HL-60 (cell line): Measurements from ENCODE around the gene RSPO4.

ENCODE experiments used
- DNase-seq, 2 experiments: peaks; one replicate each; pipeline ENCODE4 v3.0.0-alpha.2; 2010 to 2020; ENCODE audit warnings: low read depth in 1 of 2, low spot score in 1 of 2
- H3K27ac ChIP-seq: fragments of 250-450 bp; sonication (Bioruptor Pico); replicated peaks from 2 replicates; pipeline ENCODE4 v1.5.1; 2020; ENCODE audit warnings: mild to moderate bottlenecking, moderate library complexity
- H3K27me3 ChIP-seq: fragments of 250-450 bp; sonication (Bioruptor Pico); 2 replicates; pipeline ENCODE4 v1.5.1; 2021; ENCODE audit warnings: mild to moderate bottlenecking, moderate library complexity; ENCODE audit not compliant: insufficient read depth, poor library complexity, severe bottlenecking
- H3K4me3 ChIP-seq: replicated peaks from 2 replicates; pipeline ENCODE4 v1.5.1; 2011; ENCODE audit warnings: mild to moderate bottlenecking, control low read depth, low read length; ENCODE audit not compliant: insufficient read depth
- CTCF ChIP-seq: IDR thresholded peaks from one replicate; pipeline ENCODE4 v1.5.1; 2011; ENCODE audit warnings: low read length, control low read depth, inconsistent platforms; ENCODE audit not compliant: insufficient read depth
- GABPA ChIP-seq: IDR thresholded peaks from 2 replicates; pipeline ENCODE4 v1.6.1; 2012; ENCODE audit warnings: low read depth
- POLR2AphosphoS5 ChIP-seq: IDR thresholded peaks from 2 replicates; pipeline ENCODE4 v1.6.1; 2012; ENCODE audit warnings: low read depth
- REST ChIP-seq: IDR thresholded peaks from 2 replicates; pipeline ENCODE4 v1.6.1; 2012; ENCODE audit warnings: low read depth; ENCODE audit not compliant: insufficient replicate concordance
- SPI1 ChIP-seq: IDR thresholded peaks from 2 replicates; pipeline ENCODE4 v1.6.1; 2012; ENCODE audit warnings: low read depth, mild to moderate bottlenecking, borderline replicate concordance

The RSPO4 gene

GRCh38 chr20:946826-947225 lies 55.3 kb downstream of the RSPO4 start:
- H3K27me3 ChIP-seq = no peaks in the 10 kb centered on the region
- no peak for DNase-seq
- TF ChIP-seq SPI1 = no peak
- TF ChIP-seq REST = no peak
- no peak for TF ChIP-seq POLR2AphosphoS5

GRCh38 chr20:945841-946240 lies 56.3 kb downstream of the RSPO4 start:
- DNase-seq = no peak
- Histone ChIP-seq H3K4me3 (no peak overlapping the region), H3K27ac (no peak overlapping the region), H3K27me3 (no peaks in the 10 kb centered on the region)
- TF ChIP-seq GABPA (no peak), SPI1 (no peak), POLR2AphosphoS5 (no peak), CTCF (no peak), REST (no peak)

More at GRCh38 chr20:946826-947225, 55.3 kb downstream of the RSPO4 start:
- Histone ChIP-seq H3K27ac (no peak overlapping the region), H3K4me3 (no peak overlapping the region)

GRCh38 chr20:944774-945410 lies 57.2 kb downstream of the RSPO4 start:
- H3K27me3 ChIP-seq = no peaks in the 10 kb centered on the region
- H3K27ac ChIP-seq = no peak overlapping the region
- DNase-seq = no peak
- no peak for TF ChIP-seq CTCF
- no peak for TF ChIP-seq POLR2AphosphoS5
- TF ChIP-seq SPI1 = no peak
- TF ChIP-seq GABPA = no peak
- no peak for TF ChIP-seq REST
- no peak overlapping the region for H3K4me3 ChIP-seq
